K562 (cell line): ENCODE measurements around the gene PPP4C. TPM values are rescaled to one million over a fixed set of nuclear protein-coding genes. Genes with fewer than 3 reads are reported as not detected.

Experiments used
- CC2D1A ChIP-seq: fragments of 450-650 bp; IDR thresholded peaks from 2 replicates; pipeline ENCODE4 v1.6.1; 2017; ENCODE audit warnings: mild to moderate bottlenecking
- CUX1 ChIP-seq: fragments of 200-800 bp; sonication (Bioruptor generic); IDR thresholded peaks from 2 replicates; pipeline ENCODE4 v1.6.1; 2016; ENCODE audit warnings: missing genetic modification characterization, missing compliant biosample characterization
- DNMT1 ChIP-seq: fragments of 450-650 bp; IDR thresholded peaks from 2 replicates; pipeline ENCODE4 v1.6.1; 2016; ENCODE audit warnings: antibody characterized with exemption, mild to moderate bottlenecking
- ERF ChIP-seq: fragments of 450-650 bp; formaldehyde crosslinking; IDR thresholded peaks from 2 replicates; pipeline ENCODE4 v1.4.0; 2020; ENCODE audit warnings: mild to moderate bottlenecking, mixed read lengths
- FOXA1 ChIP-seq: fragments of 450-650 bp; IDR thresholded peaks from 2 replicates; pipeline ENCODE4 v1.6.1; 2016; ENCODE audit warnings: mild to moderate bottlenecking, borderline replicate concordance
- FOXJ3 ChIP-seq: sonication (generic); formaldehyde crosslinking; IDR thresholded peaks from 2 replicates; pipeline ENCODE4 v1.4.0; 2020; ENCODE audit warnings: mild to moderate bottlenecking, missing genetic modification reagents
- HMBOX1 ChIP-seq: sonication (generic); IDR thresholded peaks from 2 replicates; pipeline ENCODE4 v1.6.1; 2016
- PCBP1 ChIP-seq: fragments of 200-400 bp; formaldehyde crosslinking; IDR thresholded peaks from 2 replicates; pipeline ENCODE4 v1.6.1; 2018; ENCODE audit warnings: mild to moderate bottlenecking, low read depth, low read length; ENCODE audit not compliant: poor library complexity, severe bottlenecking
- PHB2 ChIP-seq: fragments of 450-650 bp; IDR thresholded peaks from 2 replicates; pipeline ENCODE4 v1.6.1; 2017; ENCODE audit warnings: low read depth
- RBM22 ChIP-seq: fragments of 200-400 bp; formaldehyde crosslinking; IDR thresholded peaks from 2 replicates; pipeline ENCODE4 v1.6.1; 2018; ENCODE audit warnings: low read length, low read depth; ENCODE audit not compliant: poor library complexity, severe bottlenecking
- SIN3B ChIP-seq: fragments of 450-650 bp; IDR thresholded peaks from 2 replicates; pipeline ENCODE4 v1.6.1; 2017; ENCODE audit warnings: low read depth, mild to moderate bottlenecking, moderate library complexity
- SMARCB1 ChIP-seq: IDR thresholded peaks from 2 replicates; pipeline ENCODE4 v1.6.1; 2011; ENCODE audit warnings: improper control_type of control experiment, low read depth; ENCODE audit not compliant: insufficient read length
- TAF7 ChIP-seq: fragments of 450-650 bp; IDR thresholded peaks from 2 replicates; pipeline ENCODE4 v1.6.1; 2016; ENCODE audit warnings: missing genetic modification characterization, missing compliant biosample characterization
- TARDBP ChIP-seq: fragments of 450-650 bp; IDR thresholded peaks from 2 replicates; pipeline ENCODE4 v1.6.1; 2016
- TGIF2 ChIP-seq: sonication (generic); formaldehyde crosslinking; IDR thresholded peaks from 2 replicates; pipeline ENCODE4 v1.8.1; 2022; ENCODE audit warnings: mild to moderate bottlenecking, missing genetic modification reagents, moderate library complexity
- ZNF124 ChIP-seq: sonication (generic); formaldehyde crosslinking; IDR thresholded peaks from 2 replicates; pipeline ENCODE4 v1.8.1; 2022; ENCODE audit warnings: missing genetic modification reagents
- ZNF445 ChIP-seq: fragments of 250-450 bp; sonication (Bioruptor Pico); IDR thresholded peaks from 2 replicates; pipeline ENCODE4 v1.4.0; 2020; ENCODE audit warnings: low read depth, mild to moderate bottlenecking, moderate library complexity
- ZNF699 ChIP-seq: fragments of 250-450 bp; sonication (Bioruptor Pico); IDR thresholded peaks from 2 replicates; pipeline ENCODE4 v1.8.0; 2021; ENCODE audit warnings: mild to moderate bottlenecking, moderate library complexity; ENCODE audit not compliant: insufficient replicate concordance
- polyA plus RNA-seq, 8 experiments: library from polyadenylated mRNA; depleted of rRNA in 4 of 8; stranded (reverse) in 5 of 8; unstranded in 3 of 8; fragments of >200 nt; fragmentation: Nextera tagmentation in 2 of 8; fragmentation: Illumina TruSeq in 1 of 8; extraction: Ambion mirVana in 2 of 8; extraction: Trizol in 1 of 8; gene quantifications; 2 replicates each; pipeline versions ENCODE4 v1.2.1 to v1.2.3, GENCODE V29; 2011 to 2014; ENCODE audit warnings: inconsistent platforms in 1 of 8, missing spikeins in 1 of 8
- total RNA-seq, 7 experiments: library from RNA; depleted of rRNA in 6 of 7; stranded (reverse); fragments of >200 nt in 6 of 7; fragmentation: Illumina TruSeq in 2 of 7; extraction: Trizol in 2 of 7; gene quantifications; 2 replicates each; pipeline versions ENCODE4 v1.2.1 to v1.2.3, GENCODE V29; 2011 to 2021; ENCODE audit warnings: low replicate concordance in 1 of 7
- TF ChIP-seq, protein P1 (sequence below): sonication (generic); formaldehyde crosslinking; IDR thresholded peaks from 2 replicates; pipeline ENCODE4 v1.9.0; 2022; ENCODE audit warnings: mild to moderate bottlenecking, missing genetic modification reagents
- TF ChIP-seq, protein P2 (sequence below): fragments of 450-650 bp; IDR thresholded peaks from 2 replicates; pipeline ENCODE4 v1.6.1; 2016
- TF ChIP-seq, protein P3 (sequence below): sonication (generic); formaldehyde crosslinking; IDR thresholded peaks from 2 replicates; pipeline ENCODE4 v1.8.0; 2022; ENCODE audit warnings: missing genetic modification reagents, mild to moderate bottlenecking, moderate library complexity, borderline replicate concordance

PPP4C gene
- total and polyA plus RNA-seq, 9 of the 15 experiments (the other 6 are each of a cell fraction or from before 2014, with no cell fraction given), result 3.5 to 183 (median 131) TPM

DNA sequence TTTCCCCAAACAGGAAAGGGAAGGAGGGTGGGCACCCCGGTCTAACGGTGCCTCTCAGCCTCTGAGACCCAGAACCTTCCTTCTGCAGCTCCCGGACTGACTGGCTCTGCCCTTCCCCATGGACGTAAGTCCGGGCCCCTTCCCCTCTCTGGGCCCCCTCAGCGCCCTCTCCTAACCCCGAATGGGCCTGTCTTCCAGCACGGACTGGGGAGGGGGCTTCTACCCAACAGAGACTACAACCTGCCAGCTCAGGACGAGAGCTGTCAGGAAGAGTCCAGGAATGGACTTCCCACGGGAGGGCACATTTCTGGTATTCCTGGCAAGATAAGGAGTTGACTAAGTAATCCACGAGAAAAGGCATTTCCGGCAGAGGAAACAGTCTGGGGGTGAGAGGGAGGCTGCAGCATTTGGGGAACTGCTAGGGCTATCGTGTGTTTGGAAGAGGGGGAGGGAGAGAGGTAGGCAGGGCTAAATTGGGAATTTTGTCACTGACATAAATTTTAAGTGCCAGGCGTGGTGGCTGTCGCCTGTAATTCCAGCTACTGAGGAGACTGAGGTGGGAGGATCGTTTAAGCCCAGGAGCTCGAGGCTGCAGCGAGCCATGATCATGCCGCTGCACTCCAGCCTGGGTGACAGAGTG, 22.3 kb upstream of the PPP4C start (continued):
- no peak for TF ChIP-seq ZNF699
- no peak for TF ChIP-seq TARDBP
- TF ChIP-seq CUX1, result no peak
- TF ChIP-seq FOXA1, result no peak
- TF ChIP-seq RBM22, result no peak
- TF ChIP-seq, protein P1, sequence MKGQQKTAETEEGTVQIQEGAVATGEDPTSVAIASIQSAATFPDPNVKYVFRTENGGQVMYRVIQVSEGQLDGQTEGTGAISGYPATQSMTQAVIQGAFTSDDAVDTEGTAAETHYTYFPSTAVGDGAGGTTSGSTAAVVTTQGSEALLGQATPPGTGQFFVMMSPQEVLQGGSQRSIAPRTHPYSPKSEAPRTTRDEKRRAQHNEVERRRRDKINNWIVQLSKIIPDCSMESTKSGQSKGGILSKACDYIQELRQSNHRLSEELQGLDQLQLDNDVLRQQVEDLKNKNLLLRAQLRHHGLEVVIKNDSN (CRISPR knock-in tag), result no peak
- TF ChIP-seq TGIF2 (CRISPR knock-in tag), result no peak
- TF ChIP-seq, protein P2, sequence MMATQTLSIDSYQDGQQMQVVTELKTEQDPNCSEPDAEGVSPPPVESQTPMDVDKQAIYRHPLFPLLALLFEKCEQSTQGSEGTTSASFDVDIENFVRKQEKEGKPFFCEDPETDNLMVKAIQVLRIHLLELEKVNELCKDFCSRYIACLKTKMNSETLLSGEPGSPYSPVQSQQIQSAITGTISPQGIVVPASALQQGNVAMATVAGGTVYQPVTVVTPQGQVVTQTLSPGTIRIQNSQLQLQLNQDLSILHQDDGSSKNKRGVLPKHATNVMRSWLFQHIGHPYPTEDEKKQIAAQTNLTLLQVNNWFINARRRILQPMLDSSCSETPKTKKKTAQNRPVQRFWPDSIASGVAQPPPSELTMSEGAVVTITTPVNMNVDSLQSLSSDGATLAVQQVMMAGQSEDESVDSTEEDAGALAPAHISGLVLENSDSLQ, result peak; percentile 59
- TF ChIP-seq PHB2, result no peak
- no peak for TF ChIP-seq FOXJ3 (CRISPR knock-in tag)
- TF ChIP-seq SIN3B, result no peak
- no peak for TF ChIP-seq SMARCB1
- TF ChIP-seq DNMT1, result no peak
- TF ChIP-seq, protein P3, sequence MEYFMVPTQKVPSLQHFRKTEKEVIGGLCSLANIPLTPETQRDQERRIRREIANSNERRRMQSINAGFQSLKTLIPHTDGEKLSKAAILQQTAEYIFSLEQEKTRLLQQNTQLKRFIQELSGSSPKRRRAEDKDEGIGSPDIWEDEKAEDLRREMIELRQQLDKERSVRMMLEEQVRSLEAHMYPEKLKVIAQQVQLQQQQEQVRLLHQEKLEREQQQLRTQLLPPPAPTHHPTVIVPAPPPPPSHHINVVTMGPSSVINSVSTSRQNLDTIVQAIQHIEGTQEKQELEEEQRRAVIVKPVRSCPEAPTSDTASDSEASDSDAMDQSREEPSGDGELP, result no peak
- no peak for TF ChIP-seq ERF (CRISPR knock-in tag)
- TF ChIP-seq PCBP1, result no peak
- TF ChIP-seq ZNF124 (CRISPR knock-in tag), result no peak
- no peak for TF ChIP-seq CC2D1A
- 0 out of 2 replicates have a peak, but pooled peaks have one; percentile 21 for TF ChIP-seq HMBOX1
- no peak for TF ChIP-seq ZNF445 (CRISPR knock-in tag)
- 0 out of 2 replicates have a peak, but pooled peaks have one; percentile 17 for TF ChIP-seq TAF7 (tag)
